ENCODE results near the gene TNFRSF6B.
"Not testable (repeated sequence)": the region's sequence is repeated elsewhere in the genome, so short reads cannot be mapped to it uniquely, and the experiment has no call there.

Gene TNFRSF6B

GRCh38 chr20:63718996-63719395 lies 22.5 kb downstream of the TNFRSF6B start:
- H3K27ac ChIP-seq (replicated peaks), result no peak overlapping the region
- TF ChIP-seq, protein P1, sequence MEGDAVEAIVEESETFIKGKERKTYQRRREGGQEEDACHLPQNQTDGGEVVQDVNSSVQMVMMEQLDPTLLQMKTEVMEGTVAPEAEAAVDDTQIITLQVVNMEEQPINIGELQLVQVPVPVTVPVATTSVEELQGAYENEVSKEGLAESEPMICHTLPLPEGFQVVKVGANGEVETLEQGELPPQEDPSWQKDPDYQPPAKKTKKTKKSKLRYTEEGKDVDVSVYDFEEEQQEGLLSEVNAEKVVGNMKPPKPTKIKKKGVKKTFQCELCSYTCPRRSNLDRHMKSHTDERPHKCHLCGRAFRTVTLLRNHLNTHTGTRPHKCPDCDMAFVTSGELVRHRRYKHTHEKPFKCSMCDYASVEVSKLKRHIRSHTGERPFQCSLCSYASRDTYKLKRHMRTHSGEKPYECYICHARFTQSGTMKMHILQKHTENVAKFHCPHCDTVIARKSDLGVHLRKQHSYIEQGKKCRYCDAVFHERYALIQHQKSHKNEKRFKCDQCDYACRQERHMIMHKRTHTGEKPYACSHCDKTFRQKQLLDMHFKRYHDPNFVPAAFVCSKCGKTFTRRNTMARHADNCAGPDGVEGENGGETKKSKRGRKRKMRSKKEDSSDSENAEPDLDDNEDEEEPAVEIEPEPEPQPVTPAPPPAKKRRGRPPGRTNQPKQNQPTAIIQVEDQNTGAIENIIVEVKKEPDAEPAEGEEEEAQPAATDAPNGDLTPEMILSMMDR (IDR thresholded peaks at IDR 0.05; ENCODE audit: insufficient read depth, low read length), result no peak
- no peak for TF ChIP-seq SPI1 (IDR thresholded peaks at IDR 0.05; ENCODE audit: borderline replicate concordance, low read depth)
- no peak for TF ChIP-seq GABPA (IDR thresholded peaks at IDR 0.05; ENCODE audit: low read depth)
- TF ChIP-seq REST (IDR thresholded peaks at IDR 0.05; ENCODE audit: insufficient replicate concordance, low read depth), result no peak
- no peak for TF ChIP-seq POLR2AphosphoS5 (IDR thresholded peaks at IDR 0.05; ENCODE audit: low read depth)
- DNase-seq (ENCODE audit: low read depth in 1 of 2, low spot score in 1 of 2), result no peak

DNA sequence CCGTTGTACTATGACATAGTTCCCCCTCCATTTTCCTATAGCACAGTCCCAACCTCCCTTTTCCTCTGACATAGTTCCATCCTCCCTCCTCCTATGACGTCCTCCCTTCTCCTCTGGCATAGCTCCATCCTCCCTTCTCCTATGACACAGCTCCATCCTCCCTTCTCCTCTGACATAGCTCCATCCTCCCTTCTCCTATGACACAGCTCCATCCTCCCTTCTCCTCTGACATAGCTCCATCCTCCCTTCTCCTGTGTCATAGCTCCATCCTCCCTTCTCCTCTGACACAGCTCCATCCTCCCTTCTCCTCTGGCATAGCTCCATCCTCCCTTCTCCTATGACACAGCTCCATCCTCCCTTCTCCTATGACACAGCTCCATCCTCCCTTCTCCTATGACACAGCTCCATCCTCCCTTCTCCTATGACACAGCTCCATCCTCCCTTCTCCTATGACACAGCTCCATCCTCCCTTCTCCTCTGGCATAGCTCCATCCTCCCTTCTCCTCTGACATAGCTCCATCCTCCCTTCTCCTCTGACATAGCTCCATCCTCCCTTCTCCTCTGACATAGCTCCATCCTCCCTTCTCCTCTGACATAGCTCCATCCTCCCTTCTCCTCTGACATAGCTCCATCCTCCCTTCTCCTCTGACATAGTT lies 26.6 kb downstream of the TNFRSF6B start:
- H3K27me3 ChIP-seq (ENCODE audit: insufficient read depth, poor library complexity, severe bottlenecking); DNase-seq (ENCODE audit: low read depth in 1 of 2, low spot score in 1 of 2); H3K27ac ChIP-seq (replicated peaks); H3K4me3 ChIP-seq (replicated peaks; ENCODE audit: insufficient read depth, low read length): not testable (repeated sequence)

More at GRCh38 chr20:63718996-63719395, 22.5 kb downstream of the TNFRSF6B start:
- Histone ChIP-seq H3K4me3 (replicated peaks; ENCODE audit: insufficient read depth, low read length) (no peak overlapping the region), H3K27me3 (ENCODE audit: insufficient read depth, poor library complexity, severe bottlenecking) (no peaks in the 10 kb centered on the region)

- peak overlapping the region; percentile 83 for H3K27ac ChIP-seq (replicated peaks)
- not testable (repeated sequence) for DNase-seq (ENCODE audit: low read depth in 1 of 2, low spot score in 1 of 2); H3K4me3 ChIP-seq (replicated peaks; ENCODE audit: insufficient read depth, low read length); H3K27me3 ChIP-seq (ENCODE audit: insufficient read depth, poor library complexity, severe bottlenecking)
Measured at GRCh38 chr20:63730189-63730733, 33.8 kb downstream of the TNFRSF6B start.

DNA sequence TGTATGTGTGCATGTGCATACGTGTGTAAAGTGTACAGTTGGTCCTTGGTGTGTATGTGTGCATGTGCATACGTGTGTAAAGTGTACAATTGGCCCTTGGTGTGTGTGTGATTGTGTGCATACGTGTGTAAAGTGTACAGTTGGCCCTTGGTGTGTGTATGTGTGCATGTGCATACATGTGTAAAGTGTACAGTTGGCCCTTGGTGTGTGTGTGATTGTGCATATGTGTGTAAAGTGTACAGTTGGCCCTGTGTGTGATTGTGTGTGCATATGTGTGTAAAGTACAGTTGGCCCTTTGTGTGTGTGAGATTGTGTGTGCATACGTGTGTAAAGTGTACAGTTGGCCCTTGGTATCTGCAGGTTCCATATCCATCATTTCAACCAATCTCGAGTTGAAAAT lies 35.0 kb downstream of the TNFRSF6B start:
- Histone ChIP-seq H3K27me3 (ENCODE audit: insufficient read depth, poor library complexity, severe bottlenecking) (no peaks in the 10 kb centered on the region), H3K27ac (replicated peaks) (peak overlapping the region; percentile 83), H3K4me3 (replicated peaks; ENCODE audit: insufficient read depth, low read length) (no peak overlapping the region)
- no peak for DNase-seq (ENCODE audit: low read depth in 1 of 2, low spot score in 1 of 2)
- TF ChIP-seq REST (IDR thresholded peaks at IDR 0.05; ENCODE audit: insufficient replicate concordance, low read depth), result no peak
- no peak for TF ChIP-seq POLR2AphosphoS5 (IDR thresholded peaks at IDR 0.05; ENCODE audit: low read depth)
- TF ChIP-seq, protein P1 (IDR thresholded peaks at IDR 0.05; ENCODE audit: insufficient read depth, low read length), result no peak
- no peak for TF ChIP-seq SPI1 (IDR thresholded peaks at IDR 0.05; ENCODE audit: borderline replicate concordance, low read depth)
- TF ChIP-seq GABPA (IDR thresholded peaks at IDR 0.05; ENCODE audit: low read depth), result no peak
